Transverse colon (tissue), 4 donors: ENCODE results near the gene MAP4K3.

Experiments used
- EP300 ChIP-seq: sonication (generic); formaldehyde crosslinking; IDR thresholded peaks from one replicate; pipeline ENCODE4 v1.6.1; 2017; ENCODE audit warnings: antibody characterized with exemption, low read depth
- POLR2A ChIP-seq: fragments of 450-650 bp; IDR thresholded peaks from one replicate; pipeline ENCODE4 v1.6.1; 2016; ENCODE audit warnings: antibody characterized with exemption, mild to moderate bottlenecking, moderate library complexity
- POLR2AphosphoS5 ChIP-seq, 3 donors: sonication (generic); formaldehyde crosslinking; IDR thresholded peaks; one replicate each; pipeline ENCODE4 v1.6.1; 2016; ENCODE audit warnings: antibody characterized with exemption in 3 of 3
- TF ChIP-seq, protein P1 (sequence below), 5 experiments: fragments of 200-600 bp in 3 of 5; fragments of 450-650 bp in 2 of 5; sonication (generic) in 3 of 5; IDR thresholded peaks; 1 replicate in 2 of 5; 2 replicates in 3 of 5; pipeline ENCODE4 v1.5.1; 2016 to 2017; ENCODE audit warnings: antibody characterized with exemption in 5 of 5, inconsistent platforms in 3 of 5, mild to moderate bottlenecking in 2 of 5, moderate library complexity in 1 of 5

DNA sequence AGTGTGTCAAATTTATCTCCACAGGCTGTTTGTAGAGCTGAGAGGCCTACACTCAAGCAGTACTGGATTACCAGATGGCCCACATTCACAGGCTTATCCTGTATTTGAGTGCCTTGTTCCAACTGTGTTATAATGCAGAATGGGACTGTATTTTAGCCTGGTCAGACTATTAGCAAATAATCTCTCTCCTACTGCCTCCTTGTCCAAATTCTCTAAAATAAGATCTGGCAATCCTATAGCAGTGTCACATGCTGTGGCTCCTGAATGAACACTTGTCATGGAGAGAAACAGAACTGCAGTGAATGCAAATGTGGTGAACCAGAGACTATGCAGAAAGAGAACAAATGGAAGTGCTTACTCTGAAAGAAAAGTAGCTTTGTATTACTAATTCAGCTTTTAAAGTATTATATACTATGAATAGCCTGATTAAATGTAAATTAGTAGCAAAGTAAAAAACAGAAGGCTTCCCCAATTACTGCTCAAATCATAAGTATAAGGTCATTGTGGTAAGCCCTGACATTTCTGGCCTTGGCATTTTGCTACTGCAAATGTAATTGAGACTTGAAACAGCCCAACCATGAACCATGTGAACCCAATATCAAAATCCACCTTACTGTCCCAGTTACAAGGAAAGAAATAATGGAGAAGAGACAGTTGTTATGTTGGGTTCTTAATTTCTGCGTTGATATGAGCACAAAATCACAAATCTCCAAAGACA is 80.0 kb downstream of the MAP4K3 start:
- TF ChIP-seq, protein P1, sequence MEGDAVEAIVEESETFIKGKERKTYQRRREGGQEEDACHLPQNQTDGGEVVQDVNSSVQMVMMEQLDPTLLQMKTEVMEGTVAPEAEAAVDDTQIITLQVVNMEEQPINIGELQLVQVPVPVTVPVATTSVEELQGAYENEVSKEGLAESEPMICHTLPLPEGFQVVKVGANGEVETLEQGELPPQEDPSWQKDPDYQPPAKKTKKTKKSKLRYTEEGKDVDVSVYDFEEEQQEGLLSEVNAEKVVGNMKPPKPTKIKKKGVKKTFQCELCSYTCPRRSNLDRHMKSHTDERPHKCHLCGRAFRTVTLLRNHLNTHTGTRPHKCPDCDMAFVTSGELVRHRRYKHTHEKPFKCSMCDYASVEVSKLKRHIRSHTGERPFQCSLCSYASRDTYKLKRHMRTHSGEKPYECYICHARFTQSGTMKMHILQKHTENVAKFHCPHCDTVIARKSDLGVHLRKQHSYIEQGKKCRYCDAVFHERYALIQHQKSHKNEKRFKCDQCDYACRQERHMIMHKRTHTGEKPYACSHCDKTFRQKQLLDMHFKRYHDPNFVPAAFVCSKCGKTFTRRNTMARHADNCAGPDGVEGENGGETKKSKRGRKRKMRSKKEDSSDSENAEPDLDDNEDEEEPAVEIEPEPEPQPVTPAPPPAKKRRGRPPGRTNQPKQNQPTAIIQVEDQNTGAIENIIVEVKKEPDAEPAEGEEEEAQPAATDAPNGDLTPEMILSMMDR (IDR thresholded peaks at IDR 0.05), result no peak
- no peak for TF ChIP-seq EP300
- TF ChIP-seq POLR2A, result no peak
- TF ChIP-seq POLR2AphosphoS5 (IDR thresholded peaks at IDR 0.05), result no peak
